K562 (cell line): Measurements from ENCODE around the gene LIF. TPM values are rescaled to one million over a fixed set of nuclear protein-coding genes. Genes with fewer than 3 reads are reported as not detected.

ENCODE experiments used
- ATAC-seq: fragments of 200-7000 bp; cut with Tn5 transposase; 3 replicates; pipeline ENCODE4 v1.9.1; 2020; ENCODE audit warnings: moderate library complexity
- Bru-seq: library from RNA; stranded (reverse); fragments of 400-500 nt; gene quantifications from one replicate; lab custom pipeline; 2021; lab: Mats Ljungman, UMichigan
- BruChase-seq, 2 experiments: library from RNA; stranded (reverse); fragments of 400-500 nt; gene quantifications; one replicate each; lab custom pipeline; 2021; lab: Mats Ljungman, UMichigan
- BruUV-seq: library from RNA; stranded (reverse); fragments of 400-500 nt; replicated peaks from 2 replicates; lab custom pipeline; 2021; lab: Mats Ljungman, UMichigan
- CTCF ChIA-PET: fragments of 300-600 bp; formaldehyde crosslinking; extraction: SDS; loops from one replicate; lab custom pipeline; 2021; ENCODE audit warnings: low intra/inter-chr PET ratio; lab: Yijun Ruan, JAX
- POLR2A ChIA-PET: fragments of 300-600, 350-650 bp; sonication (Branson Sonifier 250); formaldehyde crosslinking; extraction: SDS; loops from one replicate; lab custom pipeline; 2021; ENCODE audit warnings: antibody characterized with exemption, inconsistent platforms; lab: Yijun Ruan, JAX
- DNase-seq, 4 experiments: peaks; one replicate each; pipeline versions ENCODE4 v3.0.0 to v3.0.0-alpha.2; 2011 to 2018; ENCODE audit warnings: low spot score in 3 of 4, mixed read lengths in 3 of 4; ENCODE audit errors: extremely low read depth in 1 of 4
- FAIRE-seq: peaks from 2 replicates; lab custom pipeline; 2011; peaks lifted over from hg19 to GRCh38; lab: Jason Lieb, UNC
- H2AFZ ChIP-seq: 2 replicates; pipeline ENCODE4 v1.6.0; 2011; ENCODE audit warnings: low read depth, low read length, control low read depth, inconsistent platforms
- H3K27ac ChIP-seq: fragments of 200-600 bp; 3 replicates; pipeline ENCODE4 v1.8.0; 2011; ENCODE audit warnings: low read depth, mild to moderate bottlenecking, control low read depth, inconsistent platforms, low read length, moderate library complexity, mixed read lengths; ENCODE audit errors: extremely low read depth
- H3K27me3 ChIP-seq, 2 experiments: fragments of 300-600 bp in 1 of 2; 2 replicates in 1 of 2; 3 replicates in 1 of 2; pipeline versions ENCODE4 v1.6.0 to v1.8.0; 2011; ENCODE audit warnings: inconsistent platforms in 2 of 2, low read length in 2 of 2, mild to moderate bottlenecking in 1 of 2, mixed read lengths in 1 of 2, moderate library complexity in 1 of 2; ENCODE audit not compliant: control insufficient read depth in 2 of 2, insufficient read depth in 2 of 2
- H3K36me3 ChIP-seq: fragments of 300-600 bp; 3 replicates; pipeline ENCODE4 v1.8.0; 2011; ENCODE audit warnings: mild to moderate bottlenecking, low read length, inconsistent platforms; ENCODE audit not compliant: control insufficient read depth, insufficient read depth
- H3K4me1 ChIP-seq, 2 experiments: fragments of 200-600 bp in 1 of 2; replicated peaks in 1 of 2; 2 replicates in 1 of 2; 3 replicates in 1 of 2; pipeline versions ENCODE4 v1.5.1 to v1.8.0; 2011; ENCODE audit warnings: inconsistent platforms in 2 of 2, low read length in 2 of 2, mild to moderate bottlenecking in 1 of 2, mixed read lengths in 1 of 2, moderate library complexity in 1 of 2; ENCODE audit not compliant: control insufficient read depth in 2 of 2, insufficient read depth in 2 of 2
- H3K4me2 ChIP-seq: 2 replicates; pipeline ENCODE4 v1.6.1; 2011; ENCODE audit warnings: low read length, control low read depth, inconsistent platforms, mixed read lengths; ENCODE audit not compliant: insufficient read depth
- H3K4me3 ChIP-seq: fragments of 200-600 bp; sonication (generic), shearing (Covaris generic); 2 replicates; pipeline ENCODE4 v1.5.1; 2016; ENCODE audit warnings: control low read depth, inconsistent platforms
- H3K79me2 ChIP-seq: fragments of 200-600 bp; 3 replicates; pipeline ENCODE4 v1.8.0; 2011; ENCODE audit warnings: low read length, inconsistent platforms; ENCODE audit not compliant: control insufficient read depth, insufficient read depth
- H3K9ac ChIP-seq, 2 experiments: 2 replicates each; pipeline versions ENCODE4 v1.6.0 to v1.6.1; 2011; ENCODE audit warnings: low read depth in 2 of 2, low read length in 2 of 2, control low read depth in 1 of 2, inconsistent platforms in 1 of 2, mild to moderate bottlenecking in 1 of 2, mixed read lengths in 1 of 2; ENCODE audit not compliant: insufficient read depth in 1 of 2
- H3K9me1 ChIP-seq: one replicate; pipeline ENCODE4 v1.6.0; 2011; ENCODE audit warnings: inconsistent platforms, mild to moderate bottlenecking, low read length, moderate library complexity; ENCODE audit not compliant: control insufficient read depth, insufficient read depth
- H3K9me3 ChIP-seq: replicated peaks from 2 replicates; pipeline ENCODE4 v1.5.1; 2011; ENCODE audit warnings: low read depth, low read length, inconsistent platforms; ENCODE audit not compliant: control insufficient read depth, insufficient read depth
- H4K20me1 ChIP-seq: replicated peaks from 2 replicates; pipeline ENCODE4 v1.6.1; 2011; ENCODE audit warnings: low read length, inconsistent platforms, mixed read lengths; ENCODE audit not compliant: control insufficient read depth, insufficient read depth
- BCOR ChIP-seq: fragments of 450-650 bp; IDR thresholded peaks from 2 replicates; pipeline ENCODE4 v1.6.1; 2016
- CTCF ChIP-seq, 3 experiments: IDR thresholded peaks in 2 of 3; conservative IDR thresholded peaks in 1 of 3; 2 replicates each; pipeline ENCODE4 v1.5.1; 2011 to 2012; ENCODE audit warnings: low read length in 3 of 3, mild to moderate bottlenecking in 3 of 3, control low read depth in 2 of 3, improper control_type of control experiment in 1 of 3, inconsistent platforms in 1 of 3, low read depth in 1 of 3, mixed read lengths in 1 of 3, moderate library complexity in 1 of 3; ENCODE audit not compliant: insufficient read depth in 2 of 3
- DIDO1 ChIP-seq: fragments of 450-650 bp; IDR thresholded peaks from 2 replicates; pipeline ENCODE4 v1.6.1; 2016; ENCODE audit warnings: low read depth, missing biosample characterization, missing genetic modification characterization
- GTF2B ChIP-seq: IDR thresholded peaks from 2 replicates; pipeline ENCODE4 v1.6.1; 2011; ENCODE audit not compliant: insufficient read length; ENCODE audit errors: extremely low read depth
- L3MBTL2 ChIP-seq: fragments of 450-650 bp; IDR thresholded peaks from 2 replicates; pipeline ENCODE4 v1.6.1; 2016; ENCODE audit warnings: mild to moderate bottlenecking, moderate library complexity
- LCOR ChIP-seq: sonication (generic); formaldehyde crosslinking; IDR thresholded peaks from 2 replicates; pipeline ENCODE4 v1.8.0; 2022; ENCODE audit warnings: mild to moderate bottlenecking, missing genetic modification reagents
- MAX ChIP-seq: sonication (generic); formaldehyde crosslinking; IDR thresholded peaks from 2 replicates; pipeline ENCODE4 v1.9.0; 2022; ENCODE audit warnings: mild to moderate bottlenecking, missing genetic modification reagents
- RFX5 ChIP-seq: IDR thresholded peaks from 2 replicates; pipeline ENCODE4 v1.6.1; 2011; ENCODE audit warnings: low read depth, mild to moderate bottlenecking, improper control_type of control experiment, low read length
- SIN3B ChIP-seq: fragments of 450-650 bp; IDR thresholded peaks from 2 replicates; pipeline ENCODE4 v1.6.1; 2017; ENCODE audit warnings: low read depth, mild to moderate bottlenecking, moderate library complexity
- STAT5A ChIP-seq: IDR thresholded peaks from 2 replicates; pipeline ENCODE4 v1.6.1; 2012; ENCODE audit warnings: low read length, inconsistent platforms, borderline replicate concordance
- WHSC1 ChIP-seq: IDR thresholded peaks from one replicate; pipeline ENCODE4 v1.6.1; 2012; ENCODE audit warnings: low read length, control low read depth, inconsistent platforms
- WGBS: fragments of 100-300 bp; shearing (Covaris generic); methylation state at CpG from one replicate; pipeline ENCODE4 v1.1.6; 2016; ENCODE audit warnings: low coverage, mixed read lengths; ENCODE audit not compliant: insufficient coverage; ENCODE audit errors: missing lambda C conversion rate; 5-methylcytosine and 5-hydroxymethylcytosine counted together
- in situ Hi-C: fragments of 300-500 bp; cut with MboI; formaldehyde crosslinking; loops from 4 replicates; pipeline ENCODE4 v1.15.0; 2018; ENCODE audit warnings: inconsistent platforms, mixed read lengths
- intact Hi-C: fragments of 100-400 bp; cut with micrococcal nuclease; formaldehyde crosslinking; loops from 2 replicates; pipeline ENCODE4 v1.14.2; 2022
- long read RNA-seq, 3 experiments: library from polyadenylated mRNA in 2 of 3; library from RNA in 1 of 3; unstranded in 2 of 3; stranded (forward) in 1 of 3; transcript quantifications; one replicate each; pipeline ENCODE4 v2.0.0, GENCODE V29; 2019 to 2022
- polyA minus RNA-seq, 3 experiments: library from RNA; depleted of rRNA, polyadenylated mRNA; stranded (reverse); fragments of >200 nt; gene quantifications; 2 replicates each; pipeline ENCODE4 v1.2.3, GENCODE V29; 2011
- polyA plus RNA-seq, 8 experiments: library from polyadenylated mRNA; depleted of rRNA in 4 of 8; stranded (reverse) in 5 of 8; unstranded in 3 of 8; fragments of >200 nt; fragmentation: Nextera tagmentation in 2 of 8; fragmentation: Illumina TruSeq in 1 of 8; extraction: Ambion mirVana in 2 of 8; extraction: Trizol in 1 of 8; gene quantifications; 2 replicates each; pipeline versions ENCODE4 v1.2.1 to v1.2.3, GENCODE V29; 2011 to 2014; ENCODE audit warnings: inconsistent platforms in 1 of 8, missing spikeins in 1 of 8
- total RNA-seq, 7 experiments: library from RNA; depleted of rRNA in 6 of 7; stranded (reverse); fragments of >200 nt in 6 of 7; fragmentation: Illumina TruSeq in 2 of 7; extraction: Trizol in 2 of 7; gene quantifications; 2 replicates each; pipeline versions ENCODE4 v1.2.1 to v1.2.3, GENCODE V29; 2011 to 2021; ENCODE audit warnings: low replicate concordance in 1 of 7
- TF ChIP-seq, protein P1 (sequence below), 2 experiments: IDR thresholded peaks; 2 replicates each; pipeline ENCODE4 v1.6.1; 2011; ENCODE audit warnings: borderline replicate concordance in 1 of 2, control low read depth in 1 of 2, low read depth in 1 of 2, low read length in 1 of 2, mild to moderate bottlenecking in 1 of 2, mixed read lengths in 1 of 2, moderate library complexity in 1 of 2; ENCODE audit not compliant: insufficient read depth in 1 of 2, insufficient read length in 1 of 2, poor library complexity in 1 of 2, severe bottlenecking in 1 of 2; ENCODE audit errors: extremely low read depth in 1 of 2

LIF gene
- total RNA-seq (2011; cell fraction: chromatin; rRNA removed; ENCODE audit: low replicate concordance) = 0.35 and 2.6 TPM in 2 replicates
- 0.39 and 0.50 TPM in 2 replicates for total RNA-seq (2011; cell fraction: nucleolus; rRNA removed)
- 0.29 and 0.38 TPM in 2 replicates for total RNA-seq (2011; cell fraction: nucleoplasm; rRNA removed)
- total RNA-seq (2014; rRNA removed) (0.04 and 0.05 TPM in 2 replicates), total RNA-seq (2014; rRNA removed; fragmentation: Illumina TruSeq; extraction: Trizol) (0.03 TPM in 1 of 2 replicates, not detected in the other), total RNA-seq (2015; rRNA removed; fragmentation: Illumina TruSeq; extraction: Trizol) (0.11 and 0.34 TPM in 2 replicates), total RNA-seq (2021) (0.31 TPM in 2 replicates), polyA plus RNA-seq (2011; rRNA removed) (0.16 and 0.39 TPM in 2 replicates), polyA plus RNA-seq (2014; fragmentation: Illumina TruSeq; extraction: Trizol) (0.04 and 0.09 TPM in 2 replicates), polyA plus RNA-seq (2014; fragmentation: Nextera tagmentation; extraction: Ambion mirVana) (not detected), polyA plus RNA-seq (2014; rRNA removed) (0.03 and 0.25 TPM in 2 replicates), polyA minus RNA-seq (2011; rRNA and poly(A)+ RNA removed) (0.14 TPM in 1 of 2 replicates, not detected in the other), Bru-seq, nascent RNA (percentile 31 among the genes with signal in this experiment), BruChase-seq, experiment 1, labeled RNA remaining after a 2-hour chase (percentile 23 among the genes with signal in this experiment), BruChase-seq, experiment 2, labeled RNA remaining after a 6-hour chase (percentile 21 among the genes with signal in this experiment)
- polyA plus RNA-seq (2011; cell fraction: cytosol; rRNA removed) = 0.09 and 0.72 TPM in 2 replicates
- polyA plus RNA-seq (2011; cell fraction: nucleus; rRNA removed) = 0.53 and 7.0 TPM in 2 replicates
- 0.06 and 0.08 TPM in 2 replicates for polyA plus RNA-seq (2012)
- polyA minus RNA-seq (2011; cell fraction: cytosol; rRNA and poly(A)+ RNA removed) = 0.27 and 0.29 TPM in 2 replicates
- polyA minus RNA-seq (2011; cell fraction: nucleus; rRNA and poly(A)+ RNA removed) = 0.27 and 0.33 TPM in 2 replicates
- long read RNA-seq, experiment 1 = 0 reads
- long read RNA-seq, experiment 2 = 0 reads
- long read RNA-seq, experiment 3 = 0 reads

DNA sequence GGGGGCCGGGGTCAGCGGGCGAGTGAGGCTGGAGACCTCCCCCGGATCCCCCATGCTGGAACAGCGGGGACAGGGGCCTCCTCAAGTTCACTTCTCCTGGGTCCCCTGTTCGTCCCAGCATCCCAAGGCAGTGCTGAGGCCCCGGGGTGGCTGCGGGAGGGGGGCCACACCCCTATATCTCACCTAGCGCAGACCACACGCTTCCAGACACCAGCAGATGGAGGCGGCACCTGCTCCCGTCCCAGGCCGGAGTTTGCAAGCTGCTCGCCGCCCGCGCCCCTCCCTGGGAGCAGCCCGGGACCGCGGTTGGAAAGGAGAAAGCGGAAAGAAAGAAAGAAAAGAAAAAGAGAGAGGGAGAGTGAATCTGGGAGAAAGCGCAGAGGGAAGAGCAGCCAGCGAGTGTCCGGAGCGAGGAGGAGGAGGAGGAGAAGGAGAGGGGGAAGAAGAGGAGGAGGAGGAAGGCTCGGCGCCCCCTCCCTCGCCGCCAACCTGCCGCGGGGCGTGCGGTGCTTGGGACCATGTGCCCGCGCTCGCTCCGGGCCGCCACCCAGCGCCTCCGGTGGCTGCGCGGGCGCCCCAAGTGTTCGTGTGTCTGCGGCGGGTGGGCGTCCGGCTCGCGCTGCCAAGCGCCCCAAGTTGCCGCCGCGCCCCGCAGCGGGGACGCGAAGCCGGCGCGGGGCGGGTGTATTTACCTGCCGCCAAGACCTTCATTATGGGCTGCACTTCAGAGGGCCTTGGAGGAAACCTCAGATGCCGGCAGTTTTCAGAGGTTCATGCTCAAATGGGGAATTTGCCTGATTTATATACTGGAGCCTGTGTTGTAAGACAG lies at the start of gene LIF:
Gene LIF, minus strand, starts transcription at position 775 of the 829 bp plus-strand sequence. Its CDS starts 64 bp downstream, at position 711.
- DNase-seq (peak; percentile 18 to 65 (median 43)), ATAC-seq (peak; percentile 60), FAIRE-seq (no peak)
- peak within 1 kb of the TSS; percentile 22 for H3K4me3 ChIP-seq
- peak within 1 kb of the TSS; percentile 55 for H3K4me2 ChIP-seq
- H3K9me1 ChIP-seq = no peaks in the 10 kb centered on the region
- BruUV-seq = no TSS peak
- intact Hi-C loops (no loop called here), in situ Hi-C loops (no loop called here)
- H3K4me1 ChIP-seq = peaks cover 0 to 28% of the 10 kb centered on the region in 2 experiments; a peak in 2 of 5 replicates
- CTCF ChIA-PET = no interaction called here
- H2AFZ ChIP-seq = peak within 1 kb of the TSS; percentile 50; the same call in 1 of the 2 replicates
- H3K27ac ChIP-seq = no peak within 1 kb of the TSS
- 0% methylated on average over 3 of the region's 64 CpGs for WGBS
- POLR2A ChIA-PET = no interaction called here
- H3K79me2 ChIP-seq = no peaks in the 10 kb centered on the region
- peak within 1 kb of the TSS in 1 of 2 experiments; percentile 81; a peak in 2 of 4 replicates for H3K9ac ChIP-seq
- no peaks in the 10 kb centered on the region for H3K9me3 ChIP-seq
- no peaks in the 10 kb centered on the region for H3K36me3 ChIP-seq
- peaks cover 0 to 39% of the 10 kb centered on the region in 2 experiments; a peak in 2 of 5 replicates for H3K27me3 ChIP-seq
- 0 out of 2 replicates have a peak, but pooled peaks cover 4% of the 10 kb centered on the region for H4K20me1 ChIP-seq
- TF ChIP-seq GTF2B (no peak), RFX5 (no peak), MAX (CRISPR knock-in tag) (peak; percentile 70), WHSC1 (no peak), SIN3B (0 out of 2 replicates have a peak, but pooled peaks have one; percentile 25), DIDO1 (tag) (no peak), BCOR (peak; percentile 29; the same call in 1 of the 2 replicates), CTCF (IDR thresholded peaks at IDR 0.05 in 2 of 3, conservative IDR thresholded peaks at IDR 0.05 in 1 of 3; ENCODE audit: insufficient read depth in 2 of 3, low read depth in 1 of 3, low read length in 3 of 3) (peak in 1 of 3 experiments; percentile 26; a peak in 1 of 6 replicates), L3MBTL2 (peak; percentile 86), LCOR (CRISPR knock-in tag) (no peak), STAT5A (no peak)
- TF ChIP-seq, protein P1, sequence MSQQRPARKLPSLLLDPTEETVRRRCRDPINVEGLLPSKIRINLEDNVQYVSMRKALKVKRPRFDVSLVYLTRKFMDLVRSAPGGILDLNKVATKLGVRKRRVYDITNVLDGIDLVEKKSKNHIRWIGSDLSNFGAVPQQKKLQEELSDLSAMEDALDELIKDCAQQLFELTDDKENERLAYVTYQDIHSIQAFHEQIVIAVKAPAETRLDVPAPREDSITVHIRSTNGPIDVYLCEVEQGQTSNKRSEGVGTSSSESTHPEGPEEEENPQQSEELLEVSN (IDR thresholded peaks at IDR 0.05; ENCODE audit: borderline replicate concordance in 1 of 2, extremely low read depth in 1 of 2, insufficient read depth in 1 of 2, insufficient read length in 1 of 2, low read depth in 1 of 2, low read length in 1 of 2, poor library complexity in 1 of 2, severe bottlenecking in 1 of 2) = peak; percentile 42 to 90
